B cell (primary cell): ENCODE measurements around the gene CD4. TPM values are rescaled to one million over a fixed set of nuclear protein-coding genes. Genes with fewer than 3 reads are reported as not detected.

Experiments used
- ATAC-seq: fragments of 200-7000 bp; cut with Tn5 transposase; one replicate; pipeline ENCODE4 v1.10.0; 2021; ENCODE audit warnings: low read depth, mild to moderate bottlenecking, moderate number of reproducible peaks, moderate library complexity
- CTCF ChIA-PET: fragments of 350-600 bp; sonication (Branson Sonifier 250); formaldehyde crosslinking; loops from one replicate; lab custom pipeline; 2021; ENCODE audit warnings: antibody characterized with exemption, inconsistent platforms; lab: Charles Lee
- POLR2A ChIA-PET: fragments of 350-600 bp; sonication (Branson Sonifier 250); formaldehyde crosslinking; loops from one replicate; lab custom pipeline; 2021; ENCODE audit warnings: antibody characterized with exemption; lab: Charles Lee
- DNase-seq: peaks from one replicate; pipeline ENCODE4 v3.0.0; 2013
- H2AFZ ChIP-seq: 2 replicates; pipeline ENCODE4 v1.6.1; 2012; ENCODE audit warnings: mild to moderate bottlenecking, low read depth, low read length; ENCODE audit not compliant: insufficient read depth, poor library complexity, severe bottlenecking
- H3K27ac ChIP-seq, 2 donors: 1 replicate in 1 of 2; 2 replicates in 1 of 2; pipeline ENCODE4 v1.5.1; 2012 to 2013; ENCODE audit warnings: low read length in 2 of 2, mild to moderate bottlenecking in 2 of 2, moderate library complexity in 1 of 2
- H3K27me3 ChIP-seq, 4 experiments: fragments of 200-600 bp in 1 of 4; sonication (generic) in 1 of 4; replicated peaks in 1 of 4; 1 replicate in 2 of 4; 2 replicates in 2 of 4; pipeline versions ENCODE4 v1.6.1 to v1.7.0; 2013 to 2016; ENCODE audit warnings: low read length in 3 of 4, mild to moderate bottlenecking in 2 of 4, mixed read lengths in 1 of 4, moderate library complexity in 1 of 4; ENCODE audit not compliant: insufficient read depth in 4 of 4, control insufficient read depth in 3 of 4; ENCODE audit errors: control extremely low read depth in 1 of 4
- H3K36me3 ChIP-seq, 2 experiments: replicated peaks in 1 of 2; 1 replicate in 1 of 2; 2 replicates in 1 of 2; pipeline versions ENCODE4 v1.6.1 to v1.7.1; 2013; ENCODE audit warnings: low read length in 1 of 2; ENCODE audit not compliant: insufficient read depth in 2 of 2, control insufficient read depth in 1 of 2; ENCODE audit errors: control extremely low read depth in 1 of 2, extremely low read depth in 1 of 2
- H3K4me1 ChIP-seq, 2 donors: fragments of 200-600 bp in 1 of 2; sonication (generic) in 1 of 2; 1 replicate in 1 of 2; 2 replicates in 1 of 2; pipeline versions ENCODE4 v1.5.1 to v1.6.1; 2013 to 2017; ENCODE audit warnings: low read length in 2 of 2; ENCODE audit not compliant: control insufficient read depth in 2 of 2, insufficient read depth in 2 of 2
- H3K4me2 ChIP-seq: replicated peaks from 2 replicates; pipeline ENCODE3; 2012; ENCODE audit warnings: mild to moderate bottlenecking, low read depth, low read length; ENCODE audit not compliant: poor library complexity, severe bottlenecking
- H3K4me3 ChIP-seq, 5 experiments: fragments of 200-600 bp in 1 of 5; sonication (generic) in 1 of 5; 1 replicate in 3 of 5; 2 replicates in 2 of 5; pipeline versions ENCODE4 v1.5.1 to v1.7.0; 2011 to 2016; ENCODE audit warnings: low read length in 4 of 5, mild to moderate bottlenecking in 4 of 5, low read depth in 2 of 5, control low read depth in 1 of 5, moderate library complexity in 1 of 5; ENCODE audit not compliant: insufficient read depth in 1 of 5; ENCODE audit errors: control extremely low read depth in 1 of 5, extremely low read depth in 1 of 5
- H3K79me2 ChIP-seq: fragments of 200-600 bp; sonication (generic); one replicate; pipeline ENCODE4 v1.6.0; 2016; ENCODE audit warnings: low read length; ENCODE audit not compliant: control insufficient read depth, insufficient read depth
- H3K9ac ChIP-seq: fragments of 200-600 bp; sonication (generic); 2 replicates; pipeline ENCODE4 v1.6.1; 2017; ENCODE audit warnings: mild to moderate bottlenecking, low read length, moderate library complexity
- H3K9me3 ChIP-seq, 3 donors: one replicate each; pipeline versions ENCODE4 v1.6.1 to v1.7.1; 2013; ENCODE audit warnings: low read length in 2 of 3; ENCODE audit not compliant: control insufficient read depth in 2 of 3, insufficient read depth in 1 of 3; ENCODE audit errors: control extremely low read depth in 1 of 3
- H4K20me1 ChIP-seq: 2 replicates; pipeline ENCODE4 v1.6.0; 2012; ENCODE audit warnings: mild to moderate bottlenecking, low read length; ENCODE audit not compliant: insufficient read depth, control insufficient read depth, poor library complexity, severe bottlenecking
- H3K27ac Mint-ChIP-seq: one replicate; pipeline ENCODE4 v1.8.0; 2021; ENCODE audit warnings: mixed read lengths
- H3K27me3 Mint-ChIP-seq: one replicate; pipeline ENCODE4 v1.8.0; 2021; ENCODE audit warnings: mixed read lengths
- H3K4me1 Mint-ChIP-seq: one replicate; pipeline ENCODE4 v1.8.0; 2021; ENCODE audit warnings: mixed read lengths
- H3K4me3 Mint-ChIP-seq: one replicate; pipeline ENCODE4 v1.8.0; 2021; ENCODE audit warnings: mixed read lengths
- H3K9me3 Mint-ChIP-seq: one replicate; pipeline ENCODE4 v1.8.0; 2022; ENCODE audit warnings: mixed read lengths; ENCODE audit not compliant: insufficient read depth
- CTCF ChIP-seq: fragments of 200-600 bp; IDR thresholded peaks from one replicate; pipeline ENCODE4 v1.8.0; 2022; ENCODE audit warnings: antibody characterized with exemption, mild to moderate bottlenecking
- EZH2 ChIP-seq: IDR thresholded peaks from 2 replicates; pipeline ENCODE4 v1.6.1; 2012; ENCODE audit warnings: borderline replicate concordance, low read depth, mild to moderate bottlenecking, moderate library complexity, low read length; ENCODE audit not compliant: insufficient read depth, poor library complexity, severe bottlenecking
- WGBS: methylation state at CpG from one replicate; pipeline ENCODE4 v1.1.5; 2013; ENCODE audit warnings: missing lambda C conversion rate; ENCODE audit not compliant: insufficient coverage; 5-methylcytosine and 5-hydroxymethylcytosine counted together
- intact Hi-C: fragments of 100-400 bp; cut with micrococcal nuclease; formaldehyde crosslinking; loops from one replicate; pipeline ENCODE4 v1.10.0; 2022
- polyA plus RNA-seq: library from polyadenylated mRNA; depleted of rRNA; stranded (reverse); fragments of >200 nt; gene quantifications from 2 replicates; pipeline ENCODE4 v1.2.3, GENCODE V29; 2012
- total RNA-seq, 2 donors: library from RNA; stranded (reverse); fragments of 120-200 nt in 1 of 2; gene quantifications; 1 replicate in 1 of 2; 2 replicates in 1 of 2; pipeline versions ENCODE4 v1.2.3 to v1.2.4, GENCODE V29; 2013 to 2022

CD4 gene
- total and polyA plus RNA-seq, 2 donors (not counting 1 experiment from before 2014, with no cell fraction given), result 0.49 to 2.2 TPM

DNA sequence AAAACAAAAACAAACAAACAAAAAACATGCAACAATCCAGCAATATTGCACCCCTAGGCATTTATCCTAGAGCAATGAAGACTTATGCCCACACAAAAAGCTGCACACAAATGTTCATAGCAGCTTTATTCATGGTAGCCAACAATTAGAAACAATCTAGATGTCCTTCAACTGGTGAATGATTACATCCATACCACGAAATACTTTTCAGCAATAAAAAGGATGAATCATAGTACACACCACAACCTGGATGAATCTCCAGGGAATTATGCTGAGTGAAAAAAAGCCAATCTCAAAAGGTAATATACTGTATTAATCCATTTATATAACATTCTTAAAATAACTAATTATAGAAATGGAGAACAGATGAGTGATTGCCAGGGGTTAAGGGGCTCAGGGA lies 17.8 kb downstream of the CD4 start:
- Histone ChIP-seq H3K27me3 (peaks cover 0 to 8% (median 0%) of the 10 kb centered on the region in 4 experiments), H3K27ac (no peak overlapping the region), H3K9me3 (no peaks in the 10 kb centered on the region), H3K79me2 (no peaks in the 10 kb centered on the region), H4K20me1 (no peaks in the 10 kb centered on the region), H3K4me2 (no peak overlapping the region), H3K9ac (no peak overlapping the region), H3K36me3 (no peaks in the 10 kb centered on the region), H3K4me1 (peaks cover 0 to 2% of the 10 kb centered on the region in 2 donors), H3K4me3 (no peak overlapping the region), H2AFZ (no peak overlapping the region)
- ChIA-PET POLR2A (interaction anchor here (0.7 kb wide), 1 partner anchor 98 kb away, joined by 8 read pairs; no protein-coding TSS in a partner anchor), CTCF (no interaction called here)
- no peak overlapping the region for H3K27ac Mint-ChIP-seq
- DNase-seq, result no peak
- H3K27me3 Mint-ChIP-seq, result no peaks in the 10 kb centered on the region
- TF ChIP-seq CTCF (no peak), EZH2 (no peak)
- no peak overlapping the region for H3K4me3 Mint-ChIP-seq
- no peaks in the 10 kb centered on the region for H3K9me3 Mint-ChIP-seq
- ATAC-seq, result no peak
- intact Hi-C loops, result no loop called here
- no CpG with 5 or more reads among the region's 1 CpG for WGBS
- peaks cover under 1% of the 10 kb centered on the region for H3K4me1 Mint-ChIP-seq

- Histone ChIP-seq H3K4me3 (no peak overlapping the region), H3K27me3 (no peaks in the 10 kb centered on the region), H3K36me3 (no peaks in the 10 kb centered on the region), H3K4me2 (no peak overlapping the region), H3K4me1 (peaks cover 0 to 9% of the 10 kb centered on the region in 2 donors), H4K20me1 (no peaks in the 10 kb centered on the region), H3K27ac (no peak overlapping the region), H2AFZ (no peak overlapping the region), H3K9ac (no peak overlapping the region), H3K79me2 (no peaks in the 10 kb centered on the region), H3K9me3 (no peaks in the 10 kb centered on the region)
- DNase-seq, result no peak
- ChIA-PET POLR2A (no interaction called here), CTCF (interaction anchor here (1.8 kb wide), 1 partner anchor 17 kb away, joined by 4 read pairs; no protein-coding TSS in a partner anchor)
- H3K4me1 Mint-ChIP-seq, result peaks cover 8% of the 10 kb centered on the region
- TF ChIP-seq EZH2, result no peak
- TF ChIP-seq CTCF, result no peak
- peaks cover 4% of the 10 kb centered on the region for H3K27me3 Mint-ChIP-seq
- no peak for ATAC-seq
- no peak overlapping the region for H3K27ac Mint-ChIP-seq
- intact Hi-C loops, result no loop called here
- no peak overlapping the region for H3K4me3 Mint-ChIP-seq
- H3K9me3 Mint-ChIP-seq, result no peaks in the 10 kb centered on the region
- WGBS, result 93% methylated on average over 10 of the region's 10 CpGs
Measured at GRCh38 chr12:6809056-6809455, 19.7 kb downstream of the CD4 start.
